SIG-M5 (cell line): Measurements from ENCODE around the gene OPCML.

Experiments used
- DNase-seq: peaks from one replicate; lab custom pipeline; 2025; lab: John Stamatoyannopoulos, UW

Gene OPCML

DNA sequence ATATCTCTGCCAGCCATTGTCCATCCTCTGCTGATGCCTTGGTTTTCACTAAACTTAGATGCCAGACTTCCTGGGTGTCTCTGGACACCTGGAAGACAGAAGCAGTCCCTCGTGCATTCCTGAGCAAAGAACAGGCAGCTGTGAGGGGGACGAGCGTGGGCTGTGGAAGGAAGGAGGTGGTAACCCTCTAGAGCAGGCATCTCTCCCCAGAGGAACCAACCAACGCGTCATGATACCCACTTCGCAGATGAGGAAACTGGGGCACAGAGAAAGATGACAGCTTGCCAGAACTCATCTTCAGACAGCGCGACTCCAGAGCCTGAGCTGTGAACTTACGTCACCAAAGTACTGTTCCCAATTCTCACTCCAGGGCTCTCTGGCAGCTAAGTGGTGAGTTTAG is 123.4 kb downstream of the OPCML start:
- DNase-seq, result no peak

DNA sequence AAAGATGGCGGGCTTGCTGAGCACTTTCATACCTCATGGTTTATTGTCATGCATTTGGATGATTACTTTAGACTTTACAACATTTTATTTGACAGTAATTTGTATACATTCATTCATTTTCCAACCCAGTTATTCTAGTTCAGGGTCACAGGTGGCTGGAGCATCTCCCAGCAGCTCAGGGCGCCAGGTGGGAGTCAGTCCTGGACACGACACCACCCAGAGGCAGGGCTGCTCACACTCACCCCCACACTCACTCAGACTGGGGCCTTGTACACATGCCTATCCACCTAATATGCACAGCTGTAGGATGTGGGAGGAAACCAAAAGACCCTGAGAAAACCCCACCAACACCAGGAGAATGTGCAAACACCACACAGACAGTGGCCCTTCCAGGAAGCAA is 123.9 kb downstream of the OPCML start:
- DNase-seq, result no peak

DNA sequence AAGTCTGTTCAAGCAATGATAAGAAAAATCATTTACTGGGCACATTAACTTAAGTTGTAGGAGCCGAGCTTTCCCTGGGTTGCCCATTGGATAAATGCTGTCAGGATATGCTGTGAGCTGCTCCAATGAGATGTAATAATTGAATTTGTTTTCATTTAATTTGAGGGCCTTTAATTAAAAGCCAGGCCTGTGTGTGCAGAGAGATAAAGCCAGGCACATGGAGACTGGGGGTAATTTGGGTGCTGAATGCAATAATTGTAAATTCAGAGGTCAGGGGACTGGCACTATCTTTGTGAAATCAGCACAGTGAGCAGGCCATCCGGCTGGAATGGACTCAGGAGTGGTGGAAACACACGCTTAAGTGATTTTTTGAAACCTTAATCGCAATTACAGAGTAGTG is 125.8 kb downstream of the OPCML start:
- DNase-seq, result no peak

DNA sequence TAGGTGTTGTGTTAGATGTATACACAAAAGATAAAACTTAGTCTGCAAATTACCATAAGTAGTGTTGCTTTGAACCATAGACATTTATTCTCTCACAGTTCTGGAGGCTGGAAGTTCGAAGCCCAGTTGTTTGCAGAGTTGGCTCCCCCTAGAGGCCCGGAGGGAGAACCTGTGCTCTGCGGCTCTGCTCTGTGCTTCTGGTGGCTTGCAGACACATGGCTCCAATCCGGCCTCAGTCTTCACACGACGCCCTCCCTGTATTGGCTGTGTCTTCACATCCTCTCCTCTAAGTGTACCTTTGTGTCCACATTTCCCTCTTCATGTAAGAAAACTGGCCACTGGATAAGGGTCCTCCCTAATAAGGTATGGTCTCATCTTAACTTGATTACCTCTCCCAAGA is 128.4 kb downstream of the OPCML start:
- DNase-seq, result no peak

DNA sequence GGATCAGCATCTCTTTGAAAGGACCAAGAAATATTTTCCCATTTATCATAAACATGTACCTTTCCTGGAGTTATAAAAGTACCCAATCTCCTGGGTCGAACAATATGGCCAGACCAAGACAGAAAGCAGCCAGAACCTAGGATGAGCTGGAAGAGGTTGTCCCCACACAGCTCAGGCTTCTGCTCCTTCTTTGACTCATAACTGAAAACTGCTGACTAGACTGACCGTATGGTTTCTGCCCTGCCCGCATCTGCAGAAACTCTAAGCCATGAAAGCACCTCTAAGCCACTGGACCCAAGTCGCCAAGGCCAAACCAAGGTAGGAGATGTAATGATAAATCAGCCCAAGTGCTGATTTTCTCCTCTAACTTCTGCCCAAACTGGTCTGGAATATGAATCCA is 129.8 kb downstream of the OPCML start:
- no peak for DNase-seq

DNA sequence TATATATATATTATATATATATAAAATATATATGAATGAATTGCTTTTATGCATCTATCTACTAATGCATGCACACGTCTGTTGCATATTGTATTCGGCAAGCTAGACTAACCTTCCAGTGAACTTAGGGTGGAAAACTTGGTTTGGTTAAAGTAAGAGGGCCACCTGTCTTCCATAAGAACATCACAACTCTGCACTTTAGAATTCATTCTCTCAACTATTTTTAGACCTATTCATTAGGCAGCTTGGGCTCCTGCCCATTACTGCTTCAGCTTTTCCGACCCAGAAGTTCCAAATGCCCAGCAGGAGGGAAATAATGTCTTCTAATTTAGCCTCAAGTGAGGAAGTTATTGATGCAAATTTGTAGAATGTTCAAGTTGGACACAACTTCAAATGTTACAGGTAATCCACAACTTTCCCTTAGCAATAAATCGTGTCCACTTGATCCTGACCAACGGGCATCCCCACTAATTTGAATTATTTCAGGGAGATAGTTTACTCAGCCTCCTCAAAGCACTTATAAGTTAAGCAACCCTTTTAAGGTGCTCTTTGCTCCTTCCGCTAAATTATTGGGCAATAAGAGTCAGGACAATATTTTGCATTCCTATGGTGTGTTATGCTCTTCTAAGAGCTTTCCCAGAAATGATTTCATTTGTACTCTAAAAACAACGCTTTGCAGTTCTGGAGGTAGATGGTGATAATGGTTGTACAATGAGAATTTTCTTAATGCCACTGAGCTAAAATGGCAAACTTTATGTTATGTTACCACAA is 132.3 kb downstream of the OPCML start:
- no peak for DNase-seq

DNA sequence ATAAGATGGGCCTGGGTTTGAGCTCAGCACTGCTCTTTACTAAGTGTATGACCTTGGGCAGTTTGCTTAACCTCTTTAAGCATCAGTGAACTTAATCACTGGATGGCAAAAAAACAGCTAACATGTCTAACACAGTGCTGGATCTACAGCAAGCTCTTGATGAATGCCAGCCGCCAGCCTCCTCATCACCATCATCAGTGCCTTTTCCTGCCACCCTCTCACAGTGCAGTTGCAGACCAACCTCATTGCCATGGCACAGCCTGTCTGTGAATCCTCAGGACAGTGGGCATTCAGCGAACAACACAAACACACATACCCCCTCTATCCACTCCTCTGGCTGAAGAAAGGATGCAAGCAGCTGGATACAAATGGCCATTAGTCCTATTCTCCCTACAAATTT is 133.0 kb downstream of the OPCML start:
- DNase-seq, result no peak

DNA sequence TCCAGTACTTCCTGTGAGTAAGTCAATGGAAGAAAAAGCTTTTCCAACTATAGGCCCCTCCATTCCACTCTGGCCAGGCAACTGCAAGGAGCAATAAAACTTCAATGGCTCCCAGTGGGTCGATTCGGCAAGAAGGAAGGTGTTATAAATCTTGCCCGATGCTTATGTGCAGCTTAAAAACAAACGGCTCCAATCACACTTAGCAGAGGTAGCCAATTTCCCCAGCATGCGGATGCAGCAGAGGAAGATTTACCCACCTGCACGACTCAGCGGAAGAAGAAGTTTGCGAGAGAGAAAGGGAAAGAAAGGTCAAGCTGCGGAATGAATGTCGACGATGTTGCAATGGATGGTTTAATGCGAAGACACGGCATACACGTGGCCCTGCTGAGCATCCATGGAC is 141.5 kb downstream of the OPCML start:
- DNase-seq, result no peak

DNA sequence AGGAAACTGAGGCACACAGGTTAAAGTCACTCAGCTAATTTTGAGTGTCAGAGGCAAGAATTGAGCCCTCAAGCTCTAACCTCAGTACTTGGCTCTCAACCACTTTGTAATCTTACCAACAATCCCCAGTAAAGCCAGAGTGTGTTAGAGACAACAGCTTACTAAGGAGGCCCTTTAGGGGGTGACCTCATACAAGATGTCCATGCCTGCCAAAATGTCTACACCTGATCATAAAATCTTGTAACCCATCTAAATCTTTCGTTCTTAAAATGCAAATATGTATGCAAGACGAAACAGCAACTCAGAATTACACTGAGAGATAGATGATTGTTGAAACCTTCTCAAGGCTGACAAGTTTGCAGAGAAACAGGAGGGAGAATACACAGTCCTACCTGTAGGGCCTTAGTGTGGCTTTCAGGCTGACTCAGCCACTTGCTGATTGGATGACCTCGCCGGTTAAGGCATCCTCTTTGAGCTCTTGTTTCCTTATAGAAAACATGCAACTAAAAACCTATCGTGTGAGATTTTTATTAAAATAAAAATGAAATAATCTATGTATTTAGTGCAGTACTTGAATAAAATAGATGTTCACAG is 143.2 kb downstream of the OPCML start:
- DNase-seq, result no peak

DNA sequence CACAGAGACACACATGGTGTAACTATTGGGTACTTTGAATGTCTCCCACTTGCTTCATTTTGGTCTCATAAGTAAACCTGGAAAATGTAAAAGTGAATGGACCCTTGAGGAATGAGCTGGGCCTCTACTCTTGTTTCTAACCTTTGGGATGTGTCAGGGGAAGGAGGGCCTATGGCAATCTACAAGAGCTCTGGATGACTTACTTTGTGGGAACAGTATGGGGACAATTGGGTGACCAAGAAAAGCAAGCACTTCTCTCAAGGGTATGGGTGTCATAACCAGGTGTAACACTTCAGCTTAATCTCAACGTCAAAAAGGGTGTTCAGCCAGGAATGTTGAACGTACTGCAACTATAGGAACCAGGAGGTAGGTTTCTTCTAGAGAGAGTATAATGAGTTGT is 144.0 kb downstream of the OPCML start:
- no peak for DNase-seq

DNA sequence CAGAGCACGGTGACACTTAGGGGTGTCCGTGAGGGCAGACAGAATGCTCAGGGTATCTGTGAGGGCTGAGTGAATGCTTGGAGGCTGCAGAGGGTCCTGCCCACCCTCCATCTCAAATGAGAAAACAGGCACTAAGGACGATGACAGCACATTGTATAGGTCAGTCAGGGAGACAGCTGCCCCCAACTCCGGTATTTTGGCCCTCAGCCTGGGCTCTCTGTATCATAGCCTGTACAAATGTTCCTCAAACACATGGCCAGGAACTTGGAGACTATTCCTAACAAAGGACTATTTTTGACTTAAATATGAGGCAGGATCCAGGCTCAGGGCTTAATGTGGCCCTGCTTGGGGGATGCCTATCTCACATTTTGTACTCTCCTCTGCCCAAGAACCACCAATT is 145.4 kb downstream of the OPCML start:
- no peak for DNase-seq

DNA sequence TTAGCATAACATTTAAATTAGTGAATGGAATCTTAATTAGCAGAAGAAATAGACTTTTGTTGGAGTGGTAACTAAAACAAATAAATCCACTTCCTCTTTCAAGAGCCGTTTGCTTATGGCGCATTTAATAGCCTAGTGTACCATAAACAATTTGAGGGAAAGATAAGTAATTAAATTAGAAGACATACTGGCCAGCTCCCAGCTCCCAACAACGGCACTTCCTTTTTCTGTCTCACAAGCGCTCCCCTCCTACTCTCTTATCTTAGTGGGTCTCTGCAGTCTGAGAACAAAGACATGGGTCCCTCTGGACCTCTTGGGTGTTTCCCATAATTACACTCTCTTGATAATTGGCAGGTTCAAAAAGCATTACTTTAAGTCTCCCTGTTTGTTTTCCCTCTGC is 146.0 kb downstream of the OPCML start:
- DNase-seq, result no peak

DNA sequence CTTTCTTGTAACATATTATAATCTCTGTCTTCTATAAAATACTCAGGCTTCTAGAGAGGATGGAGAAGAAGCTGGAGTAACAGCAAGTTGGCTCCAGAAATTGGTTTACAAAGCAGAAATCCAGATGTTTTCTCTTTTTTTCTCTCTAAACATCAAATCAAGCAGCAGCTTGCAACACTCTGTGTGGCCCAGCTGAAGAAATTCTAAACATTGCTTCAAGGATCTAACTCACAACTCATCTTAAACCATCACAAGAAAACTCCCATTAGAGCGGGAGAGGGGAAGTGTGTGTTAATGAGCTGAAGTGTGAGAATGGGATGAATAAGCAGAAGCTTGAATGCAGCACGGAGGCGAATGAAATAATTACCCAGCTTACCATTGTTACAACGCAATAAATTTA is 146.5 kb downstream of the OPCML start:
- DNase-seq, result no peak

DNA sequence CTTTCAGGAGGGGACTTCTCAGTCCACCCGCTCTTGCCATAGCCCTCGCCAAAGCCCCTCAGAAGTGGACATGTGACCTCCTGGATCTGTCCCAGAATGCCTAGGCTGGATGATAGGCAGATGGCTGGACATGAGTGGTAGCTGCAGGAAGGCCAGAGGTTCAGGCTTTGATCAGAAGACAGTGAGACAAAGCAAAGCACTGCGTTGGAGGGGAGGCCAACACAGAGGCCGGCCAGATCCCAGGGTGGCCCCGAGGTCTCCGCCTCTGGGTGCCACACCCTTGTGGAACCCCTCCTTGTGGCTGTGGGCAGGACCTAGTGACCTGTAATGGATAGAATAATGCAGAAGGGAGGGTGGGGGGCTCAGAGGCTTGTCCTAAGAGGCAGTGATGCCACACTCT is 147.6 kb downstream of the OPCML start:
- DNase-seq, result no peak

DNA sequence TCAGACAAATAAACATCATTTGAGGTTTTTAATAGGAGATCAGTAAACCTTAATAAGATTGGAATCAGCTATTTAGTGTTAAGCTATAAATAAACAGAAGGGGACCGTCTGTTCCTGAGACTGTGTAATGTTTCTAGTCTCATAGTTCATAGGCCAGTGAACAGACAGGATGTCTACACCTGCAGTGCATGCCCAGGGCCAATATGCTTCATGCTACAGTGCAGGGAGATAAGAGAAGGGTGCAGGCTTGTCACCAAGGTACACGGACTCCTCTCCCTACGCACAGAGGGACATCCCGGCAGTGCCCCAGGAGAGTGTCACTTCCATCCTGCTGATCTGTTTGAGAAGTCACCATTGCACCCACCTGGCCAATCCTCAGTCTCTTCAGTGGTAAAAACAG is 148.6 kb downstream of the OPCML start:
- DNase-seq, result no peak

DNA sequence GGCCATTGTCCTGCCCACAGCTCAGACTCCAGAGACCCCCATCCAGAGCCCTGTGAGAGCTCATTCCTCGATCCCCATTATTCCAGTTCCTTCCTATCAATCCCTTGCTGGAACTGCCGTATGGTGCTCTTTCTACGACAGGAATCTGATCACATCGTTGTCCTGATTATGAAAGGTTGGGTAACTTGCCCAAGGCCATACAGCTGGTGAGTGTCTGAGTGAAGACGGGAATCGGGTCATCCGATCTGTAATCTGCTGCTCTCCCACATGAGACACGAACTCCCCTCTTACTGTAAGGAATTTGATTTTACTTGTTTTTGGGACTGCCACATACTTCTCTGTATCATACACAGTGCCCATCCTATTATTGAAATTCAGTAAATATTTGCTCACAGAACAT is 149.1 kb downstream of the OPCML start:
- DNase-seq, result no peak

DNA sequence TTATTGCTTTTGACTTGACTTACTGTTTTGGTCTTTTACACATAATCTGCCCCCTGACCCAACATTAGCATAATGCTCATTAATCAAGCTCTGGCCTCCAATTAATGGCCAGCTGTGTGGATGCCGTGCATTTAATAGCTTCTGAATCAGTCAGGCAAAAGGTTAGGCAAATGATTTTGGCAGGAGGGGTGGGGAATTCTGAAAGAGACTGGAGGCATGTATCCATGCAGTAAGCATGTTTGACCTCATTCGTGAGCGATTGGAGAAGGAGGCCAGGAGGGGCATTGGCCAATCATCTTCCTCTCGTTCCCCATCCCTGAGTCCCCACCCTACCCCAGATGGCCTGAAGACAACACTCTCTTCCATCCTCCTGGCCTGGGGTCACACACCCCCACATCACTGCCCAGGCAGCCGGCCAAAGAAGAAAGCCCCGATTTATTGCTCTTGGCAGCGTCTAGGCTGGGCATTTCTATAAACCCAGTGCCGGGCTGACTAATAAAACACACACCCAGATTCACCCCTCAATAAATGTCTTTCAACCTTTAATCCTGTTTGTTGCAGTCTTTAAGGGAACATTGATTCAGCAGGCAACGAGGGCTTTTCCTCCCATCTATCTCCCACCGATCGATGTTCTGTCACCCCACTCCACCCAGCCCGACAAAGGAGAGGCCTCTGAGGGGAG is 150.0 kb downstream of the OPCML start:
- no peak for DNase-seq

DNA sequence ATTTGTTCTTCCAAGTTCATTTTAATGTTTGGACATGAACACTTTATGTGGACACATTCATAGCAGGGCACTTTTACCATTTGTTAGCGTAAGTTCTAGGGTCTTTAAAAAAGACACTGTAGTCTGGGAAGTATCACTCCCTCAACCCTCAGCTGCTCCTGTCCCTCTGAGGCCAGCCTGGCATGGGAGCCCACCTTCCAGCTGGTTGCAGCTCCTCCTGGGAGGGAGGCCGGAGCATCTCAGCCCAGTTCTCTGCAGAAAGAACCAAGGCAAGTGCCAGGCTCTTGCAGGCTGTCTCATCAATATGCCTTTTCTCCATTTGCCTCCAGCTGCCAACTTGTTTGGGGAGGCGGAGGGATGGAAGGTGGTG is 150.6 kb downstream of the OPCML start:
- DNase-seq, result no peak

DNA sequence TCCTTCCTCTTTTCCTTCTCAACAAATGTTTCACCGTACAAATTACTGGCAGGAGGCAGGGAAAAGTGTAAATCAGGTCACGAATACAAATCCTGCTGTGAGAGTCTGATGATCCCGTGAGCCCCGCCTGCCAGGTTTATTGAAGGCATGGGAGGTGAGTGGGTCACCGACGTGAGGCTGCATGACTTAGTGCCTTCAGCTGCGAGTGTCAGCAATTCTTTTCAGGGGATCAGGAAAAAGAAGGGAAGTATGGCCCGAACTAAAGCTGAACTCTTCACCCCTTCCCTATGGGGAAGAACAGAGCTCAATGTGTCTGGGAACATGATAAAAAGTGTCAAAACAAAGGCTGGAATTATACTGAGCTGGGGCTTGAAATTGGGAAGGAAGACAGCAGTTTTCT is 166.2 kb downstream of the OPCML start:
- DNase-seq, result no peak

DNA sequence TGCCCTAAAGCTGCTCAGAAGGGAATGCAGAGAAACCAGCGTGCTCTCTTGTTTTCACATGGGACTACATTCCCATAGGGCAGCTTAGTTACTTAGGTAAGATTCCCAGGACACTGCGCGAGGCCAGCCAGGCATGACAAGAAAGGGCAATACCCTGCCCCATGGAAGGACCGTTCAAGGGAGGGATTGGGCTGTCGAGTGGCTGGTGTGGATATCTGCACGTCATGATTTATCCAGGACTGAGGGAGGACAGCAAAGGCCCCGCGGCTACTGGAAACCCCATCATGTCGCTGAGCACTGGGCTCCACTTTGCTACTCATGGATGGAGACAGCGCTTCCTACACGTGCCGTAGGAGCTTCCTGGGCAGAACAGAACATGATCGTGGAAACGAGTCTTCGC is 169.4 kb downstream of the OPCML start:
- no peak for DNase-seq

DNA sequence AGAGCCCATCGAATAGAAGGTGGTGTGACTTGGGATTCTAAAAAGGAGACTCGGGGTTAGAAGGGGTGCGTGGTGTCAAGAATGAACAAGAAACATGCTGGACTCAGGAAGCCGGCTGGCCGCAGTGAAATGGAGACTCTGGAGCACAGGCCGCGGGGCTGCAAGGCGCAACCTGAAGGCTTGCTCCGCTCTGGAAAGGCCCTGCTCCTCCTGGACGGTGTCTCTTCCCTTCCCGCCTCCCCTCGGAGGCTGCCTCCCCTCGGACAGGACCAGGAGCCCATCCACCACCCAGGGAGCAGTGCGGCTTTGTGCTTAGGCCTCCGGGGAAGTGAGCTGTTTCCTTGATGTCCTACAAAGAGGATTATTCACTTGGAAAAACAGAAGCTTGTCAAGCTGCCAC is 170.1 kb downstream of the OPCML start:
- no peak for DNase-seq

DNA sequence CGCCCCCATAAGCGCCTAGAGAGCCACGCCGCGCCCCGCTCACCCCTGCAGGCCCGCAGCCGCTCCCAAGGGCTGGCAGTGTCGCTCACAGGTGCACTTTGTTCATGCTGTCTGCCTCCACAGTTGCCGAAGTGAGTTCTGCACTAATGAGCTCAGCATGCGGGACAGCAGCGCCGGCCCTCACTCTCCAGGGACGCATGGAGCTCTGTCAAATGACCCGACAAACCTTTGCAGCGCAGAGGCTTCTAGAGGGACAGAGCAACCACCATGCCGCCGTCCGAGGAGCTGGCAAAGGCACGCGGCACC is 170.7 kb downstream of the OPCML start:
- no peak for DNase-seq

DNA sequence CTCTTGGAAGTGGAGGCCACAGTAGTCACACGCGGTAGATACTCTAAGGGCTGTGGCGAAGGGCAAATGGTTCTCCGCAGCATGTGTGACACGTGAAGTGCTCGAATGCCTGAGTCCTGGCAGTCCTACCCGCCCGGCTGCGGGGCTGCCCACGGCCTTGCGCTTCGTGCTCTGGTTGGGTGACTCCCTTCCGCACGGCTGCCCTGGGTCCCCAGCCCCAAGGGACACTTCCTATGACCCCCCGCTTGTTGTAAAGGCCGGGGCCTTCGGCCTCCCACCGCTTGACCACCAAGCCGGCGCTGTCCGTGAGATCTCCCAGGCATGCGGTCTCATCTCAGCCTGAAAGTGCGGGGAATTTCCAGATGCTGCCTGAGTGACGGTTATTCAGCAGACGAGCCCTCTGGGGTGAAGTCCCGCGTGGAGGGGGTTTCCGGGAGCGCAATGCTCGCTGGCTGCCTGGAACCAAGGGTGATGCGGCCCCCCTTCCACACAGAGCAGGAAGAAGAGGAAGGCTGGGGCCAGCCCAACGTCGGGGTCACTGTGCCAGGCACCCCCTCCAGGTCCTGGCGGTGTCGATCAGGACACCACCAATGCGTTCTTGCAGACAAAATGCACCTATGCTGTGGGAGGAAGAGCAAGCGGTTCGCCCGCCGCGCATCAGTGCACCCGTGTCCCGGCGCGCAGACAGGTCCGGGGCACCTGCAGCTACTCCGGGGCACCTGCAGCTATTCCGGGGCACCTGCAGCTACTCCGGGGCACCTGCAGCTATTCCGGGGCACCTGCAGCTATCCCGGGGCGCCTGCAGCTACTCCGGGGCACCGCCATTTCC is 171.2 kb downstream of the OPCML start:
- DNase-seq, result no peak
